HEK293 (cell line): ENCODE data around the gene PCDHGC4.

ENCODE experiments used
- CTCF ChIA-PET: fragments of 350-600 bp; formaldehyde crosslinking; extraction: SDS; loops from one replicate; lab custom pipeline; 2021; ENCODE audit warnings: antibody characterized with exemption; lab: Yijun Ruan, JAX
- POLR2A ChIA-PET: fragments of 300-600 bp; formaldehyde crosslinking; extraction: SDS; loops from one replicate; lab custom pipeline; 2020; ENCODE audit warnings: antibody characterized with exemption, inconsistent platforms; lab: Yijun Ruan, JAX
- H3K27ac ChIP-seq: fragments of 200-500 bp; sonication (Bioruptor generic); 2 replicates; pipeline ENCODE4 v1.5.1; 2014; ENCODE audit warnings: low read depth, low read length, control low read depth, inconsistent platforms; ENCODE audit errors: extremely low read depth
- H3K36me3 ChIP-seq, 2 experiments: fragments of 200-500 bp in 1 of 2; sonication (Bioruptor generic) in 1 of 2; 1 replicate in 1 of 2; 2 replicates in 1 of 2; pipeline ENCODE4 v1.5.1; 2014 to 2017; ENCODE audit warnings: inconsistent platforms in 2 of 2, low read length in 2 of 2; ENCODE audit not compliant: control insufficient read depth in 2 of 2, insufficient read depth in 1 of 2
- H3K4me1 ChIP-seq: fragments of 200-500 bp; sonication (Bioruptor generic); 2 replicates; pipeline ENCODE4 v1.5.1; 2014; ENCODE audit warnings: mild to moderate bottlenecking, low read length, inconsistent platforms; ENCODE audit not compliant: control insufficient read depth, insufficient read depth
- H3K4me3 ChIP-seq: 2 replicates; pipeline ENCODE4 v1.5.1; 2011; ENCODE audit warnings: low read depth, mild to moderate bottlenecking, control low read depth, low read length, moderate library complexity
- H3K9me3 ChIP-seq: fragments of 200-500 bp; sonication (Bioruptor generic); 2 replicates; pipeline ENCODE4 v1.5.1; 2014; ENCODE audit warnings: low read depth, low read length, inconsistent platforms; ENCODE audit not compliant: control insufficient read depth, insufficient read depth
- ATF2 ChIP-seq: fragments of 450-650 bp; formaldehyde crosslinking; IDR thresholded peaks from 2 replicates; pipeline ENCODE4 v1.5.1; 2016; ENCODE audit warnings: missing biosample characterization, missing genetic modification characterization, low read depth
- BCL11A ChIP-seq: fragments of 450-650 bp; formaldehyde crosslinking; IDR thresholded peaks from 2 replicates; pipeline ENCODE4 v1.5.1; 2016; ENCODE audit warnings: low read depth, missing biosample characterization, missing genetic modification characterization
- GLI4 ChIP-seq: fragments of 450-650 bp; formaldehyde crosslinking; IDR thresholded peaks from 2 replicates; pipeline ENCODE4 v1.5.1; 2016; ENCODE audit warnings: missing biosample characterization, missing genetic modification characterization
- MZF1 ChIP-seq: fragments of 450-650 bp; formaldehyde crosslinking; IDR thresholded peaks from 2 replicates; pipeline ENCODE4 v1.5.1; 2017; ENCODE audit warnings: missing biosample characterization, missing genetic modification characterization, borderline replicate concordance
- SP2 ChIP-seq: fragments of 450-650 bp; formaldehyde crosslinking; IDR thresholded peaks from 2 replicates; pipeline ENCODE4 v1.5.1; 2016; ENCODE audit warnings: missing biosample characterization, missing genetic modification characterization
- SP7 ChIP-seq: fragments of 450-650 bp; formaldehyde crosslinking; IDR thresholded peaks from 2 replicates; pipeline ENCODE4 v1.5.1; 2016; ENCODE audit warnings: missing biosample characterization, missing genetic modification characterization
- ZBTB20 ChIP-seq: fragments of 450-650 bp; formaldehyde crosslinking; IDR thresholded peaks from 2 replicates; pipeline ENCODE4 v1.5.1; 2016; ENCODE audit warnings: missing biosample characterization, missing genetic modification characterization
- ZEB2 ChIP-seq: fragments of 450-650 bp; formaldehyde crosslinking; IDR thresholded peaks from 2 replicates; pipeline ENCODE4 v1.5.1; 2016; ENCODE audit warnings: missing biosample characterization, missing genetic modification characterization
- ZFP37 ChIP-seq: fragments of 450-650 bp; formaldehyde crosslinking; IDR thresholded peaks from 2 replicates; pipeline ENCODE4 v1.5.1; 2016; ENCODE audit warnings: missing biosample characterization, missing genetic modification characterization
- ZIC2 ChIP-seq: fragments of 450-650 bp; formaldehyde crosslinking; IDR thresholded peaks from 2 replicates; pipeline ENCODE4 v1.5.1; 2016; ENCODE audit warnings: missing biosample characterization, missing genetic modification characterization
- ZNF155 ChIP-seq: fragments of 450-650 bp; formaldehyde crosslinking; IDR thresholded peaks from 2 replicates; pipeline ENCODE4 v1.5.1; 2016; ENCODE audit warnings: missing biosample characterization, missing genetic modification characterization
- ZNF174 ChIP-seq: fragments of 450-650 bp; formaldehyde crosslinking; IDR thresholded peaks from 2 replicates; pipeline ENCODE4 v1.5.0; 2017; ENCODE audit warnings: missing biosample characterization, mild to moderate bottlenecking, missing genetic modification characterization
- ZNF175 ChIP-seq: fragments of 450-650 bp; formaldehyde crosslinking; IDR thresholded peaks from 2 replicates; pipeline ENCODE4 v1.5.1; 2016; ENCODE audit warnings: missing biosample characterization, missing genetic modification characterization
- ZNF214 ChIP-seq: fragments of 450-650 bp; formaldehyde crosslinking; IDR thresholded peaks from 2 replicates; pipeline ENCODE4 v1.5.1; 2017; ENCODE audit warnings: missing biosample characterization, mild to moderate bottlenecking, missing genetic modification characterization, borderline replicate concordance
- ZNF501 ChIP-seq: fragments of 450-650 bp; formaldehyde crosslinking; IDR thresholded peaks from 2 replicates; pipeline ENCODE4 v1.5.1; 2016; ENCODE audit warnings: missing biosample characterization, missing genetic modification characterization
- ZNF518A ChIP-seq: fragments of 450-650 bp; formaldehyde crosslinking; conservative IDR thresholded peaks from 2 replicates; pipeline ENCODE4 v1.5.1; 2016; ENCODE audit warnings: low read depth, missing biosample characterization, missing genetic modification characterization
- ZNF621 ChIP-seq: fragments of 450-650 bp; formaldehyde crosslinking; IDR thresholded peaks from 2 replicates; pipeline ENCODE4 v1.5.1; 2017; ENCODE audit warnings: missing biosample characterization, missing genetic modification characterization
- ZNF629 ChIP-seq: fragments of 450-650 bp; formaldehyde crosslinking; IDR thresholded peaks from 2 replicates; pipeline ENCODE4 v1.5.1; 2017; ENCODE audit warnings: missing biosample characterization, missing genetic modification characterization
- ZNF654 ChIP-seq: fragments of 450-650 bp; formaldehyde crosslinking; IDR thresholded peaks from 2 replicates; pipeline ENCODE4 v1.5.1; 2016; ENCODE audit warnings: low read depth, missing biosample characterization, missing genetic modification characterization
- ZNF660 ChIP-seq: fragments of 450-650 bp; IDR thresholded peaks from 2 replicates; pipeline ENCODE4 v1.5.1; 2018; ENCODE audit warnings: missing biosample characterization, mild to moderate bottlenecking, missing genetic modification characterization
- ZNF768 ChIP-seq: fragments of 450-650 bp; formaldehyde crosslinking; IDR thresholded peaks from 2 replicates; pipeline ENCODE4 v1.5.1; 2018; ENCODE audit warnings: missing biosample characterization, mild to moderate bottlenecking, missing genetic modification characterization
- ZNF777 ChIP-seq: fragments of 450-650 bp; formaldehyde crosslinking; IDR thresholded peaks from 2 replicates; pipeline ENCODE4 v1.5.1; 2017; ENCODE audit warnings: missing biosample characterization, missing genetic modification characterization, borderline replicate concordance
- ZNF792 ChIP-seq: fragments of 450-650 bp; formaldehyde crosslinking; IDR thresholded peaks from 2 replicates; pipeline ENCODE4 v1.5.1; 2016; ENCODE audit warnings: missing biosample characterization, missing genetic modification characterization
- ZSCAN30 ChIP-seq: fragments of 450-650 bp; IDR thresholded peaks from 2 replicates; pipeline ENCODE4 v1.5.1; 2018; ENCODE audit warnings: missing biosample characterization, mild to moderate bottlenecking, missing genetic modification characterization, moderate library complexity

Gene PCDHGC4

DNA sequence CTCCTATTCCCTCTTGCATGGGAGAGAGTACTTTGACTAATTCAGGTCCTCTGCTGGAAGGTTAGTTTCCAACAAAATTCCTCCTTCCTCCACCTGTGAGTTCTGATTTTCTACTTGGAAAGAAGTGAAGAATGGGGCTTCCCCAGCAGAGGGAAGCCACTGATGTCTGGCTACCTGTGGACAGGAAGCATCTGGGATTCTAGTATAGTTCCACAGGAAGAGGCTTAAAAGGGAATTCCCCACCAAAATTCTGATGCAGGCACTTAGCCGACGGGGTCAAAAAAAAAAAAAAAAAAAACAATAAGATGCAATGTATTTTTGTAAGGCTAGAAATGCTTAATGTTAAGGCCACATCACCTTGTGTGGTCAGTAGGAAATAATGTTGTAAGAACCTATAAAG is 37.5 kb downstream of the PCDHGC4 start (continued):
- TF ChIP-seq ZNF777 (tag by site-specific recombination) (no peak), MZF1 (tag by site-specific recombination) (no peak), ZNF621 (tag by site-specific recombination) (no peak), ZSCAN30 (tag by site-specific recombination) (no peak), ZNF660 (tag by site-specific recombination) (no peak)

- Histone ChIP-seq H3K27ac (no peak overlapping the region), H3K36me3 (peaks cover 33 to 96% of the 10 kb centered on the region in 2 experiments), H3K4me3 (no peak overlapping the region), H3K4me1 (peaks cover 11% of the 10 kb centered on the region), H3K9me3 (no peaks in the 10 kb centered on the region)
- POLR2A ChIA-PET, result interaction anchor here (1.5 kb wide), 1 partner anchor 103 kb away, joined by 6 read pairs; the partner anchor contains the start of gene PCDHGA11
- TF ChIP-seq ZNF174 (tag by site-specific recombination) (no peak), GLI4 (tag by site-specific recombination) (no peak), ZNF155 (tag by site-specific recombination) (no peak), BCL11A (tag by site-specific recombination) (no peak), ZNF768 (no peak), ZFP37 (tag by site-specific recombination) (no peak), ZNF214 (no peak), ZBTB20 (no peak), SP2 (no peak), ATF2 (tag by site-specific recombination) (no peak)
- CTCF ChIA-PET, result interaction anchor here (0.5 to 10.9 kb wide), 43 partner anchors 10 to 352 kb away, joined by 3 to 160 read pairs (median 5); partner anchors contain the start of genes PCDHB14, PCDHB7, PCDHGA10 and PCDHGA11
Measured at GRCh38 chr5:141523991-141524390, 39.2 kb downstream of the PCDHGC4 start.

GRCh38 chr5:141524604-141525597 is 40.1 kb downstream of the PCDHGC4 start:
- Histone ChIP-seq H3K27ac (no peak overlapping the region), H3K4me1 (peaks cover 11% of the 10 kb centered on the region), H3K9me3 (no peaks in the 10 kb centered on the region), H3K4me3 (no peak overlapping the region), H3K36me3 (peaks cover 33 to 95% of the 10 kb centered on the region in 2 experiments)
- POLR2A ChIA-PET, result interaction anchor here (1.5 kb wide), 1 partner anchor 104 kb away, joined by 6 read pairs; the partner anchor contains the start of gene PCDHGA11
- CTCF ChIA-PET, result interaction anchor here (0.5 to 10.9 kb wide), 46 partner anchors 10 to 328 kb away, joined by 3 to 160 read pairs (median 5); partner anchors contain the start of genes PCDHB14, PCDHGA10, PCDHGA11 and PCDHGA12
- 0 out of 2 replicates have a peak, but pooled peaks have one; percentile 12 for TF ChIP-seq ZNF629 (tag by site-specific recombination)
- peak; percentile 62; the same call in 1 of the 2 replicates for TF ChIP-seq ZIC2 (tag by site-specific recombination)
- 0 out of 2 replicates have a peak, but pooled peaks have one; percentile 35 for TF ChIP-seq SP7 (tag by site-specific recombination)
- TF ChIP-seq ZNF654, result peak; percentile 72
- TF ChIP-seq ZEB2 (tag by site-specific recombination), result peak; percentile 59; the same call in 1 of the 2 replicates
- peak; percentile 89 for TF ChIP-seq ZNF660 (tag by site-specific recombination)
- TF ChIP-seq MZF1 (tag by site-specific recombination), result 0 out of 2 replicates have a peak, but pooled peaks have one; percentile 15
- TF ChIP-seq ZNF175 (tag by site-specific recombination), result no peak
- TF ChIP-seq ZNF501 (tag by site-specific recombination), result 0 out of 2 replicates have a peak, but pooled peaks have one; percentile 60
- peak; percentile 22; the same call in 1 of the 2 replicates for TF ChIP-seq ZBTB20
- no peak for TF ChIP-seq ZNF792 (tag by site-specific recombination)
- TF ChIP-seq ZNF518A (tag by site-specific recombination), result peak; percentile 24; the same call in 1 of the 2 replicates
